HepG2 (cell line): ENCODE results near the gene PPP1CA. TPM values are rescaled to one million over a fixed set of nuclear protein-coding genes. Genes with fewer than 3 reads are reported as not detected.

ENCODE experiments used
- ATAC-seq: fragments of 200-7000 bp; cut with Tn5 transposase; 3 replicates; pipeline ENCODE4 v1.9.1; 2020; ENCODE audit warnings: mild to moderate bottlenecking, moderate library complexity
- BruUV-seq: library from RNA; stranded (reverse); fragments of 400-500 nt; replicated peaks from 2 replicates; lab custom pipeline; 2021; lab: Mats Ljungman, UMichigan
- CTCF ChIA-PET: fragments of 300-600 bp; formaldehyde crosslinking; extraction: SDS; loops from one replicate; lab custom pipeline; 2021; ENCODE audit warnings: low total read pairs, inconsistent platforms, low intra/inter-chr PET ratio; lab: Yijun Ruan, JAX
- POLR2A ChIA-PET: fragments of 350-600 bp; sonication (Branson Sonifier 250); formaldehyde crosslinking; loops from one replicate; lab custom pipeline; 2020; ENCODE audit warnings: antibody characterized with exemption, inconsistent platforms; lab: Yijun Ruan, JAX
- DNase-seq: peaks from one replicate; pipeline ENCODE4 v3.0.0-alpha.2; 2015; ENCODE audit warnings: low spot score
- FAIRE-seq: peaks from 3 replicates; lab custom pipeline; 2011; peaks lifted over from hg19 to GRCh38; lab: Jason Lieb, UNC
- H2AFZ ChIP-seq: one replicate; pipeline ENCODE4 v1.6.1; 2011; ENCODE audit warnings: low read length, inconsistent platforms
- H3K27ac ChIP-seq: fragments of 300-600 bp; 3 replicates; pipeline ENCODE4 v1.8.0; 2011; ENCODE audit warnings: mixed run types, mild to moderate bottlenecking, mixed read lengths, low read length, inconsistent platforms; ENCODE audit not compliant: insufficient read depth; ENCODE audit errors: extremely low read length
- H3K27me3 ChIP-seq, 2 experiments: fragments of 200-600 bp in 1 of 2; 2 replicates in 1 of 2; 3 replicates in 1 of 2; pipeline versions ENCODE4 v1.6.0 to v1.8.0; 2011; ENCODE audit warnings: low read length in 2 of 2, mild to moderate bottlenecking in 2 of 2, moderate library complexity in 2 of 2, inconsistent platforms in 1 of 2; ENCODE audit not compliant: insufficient read depth in 2 of 2, control insufficient read depth in 1 of 2
- H3K36me3 ChIP-seq, 2 experiments: fragments of 200-600 bp in 1 of 2; replicated peaks in 1 of 2; 2 replicates in 1 of 2; 3 replicates in 1 of 2; pipeline versions ENCODE4 v1.5.1 to v1.8.0; 2011; ENCODE audit warnings: low read length in 2 of 2, inconsistent platforms in 1 of 2; ENCODE audit not compliant: insufficient read depth in 2 of 2, control insufficient read depth in 1 of 2
- H3K4me1 ChIP-seq: 2 replicates; pipeline ENCODE4 v1.5.1; 2012; ENCODE audit warnings: low read length, inconsistent platforms; ENCODE audit not compliant: insufficient read depth
- H3K4me2 ChIP-seq: 2 replicates; pipeline ENCODE4 v1.6.0; 2011; ENCODE audit warnings: low read depth, low read length, inconsistent platforms
- H3K4me3 ChIP-seq, 3 experiments: fragments of 200-600 bp in 1 of 3; sonication (generic), shearing (Covaris generic) in 1 of 3; replicated peaks in 1 of 3; 2 replicates each; pipeline ENCODE4 v1.5.1; 2011 to 2016; ENCODE audit warnings: low read length in 3 of 3, inconsistent platforms in 2 of 3, low read depth in 2 of 3, mild to moderate bottlenecking in 2 of 3, control low read depth in 1 of 3, mixed read lengths in 1 of 3; ENCODE audit not compliant: insufficient read depth in 1 of 3
- H3K79me2 ChIP-seq: one replicate; pipeline ENCODE4 v1.6.1; 2011; ENCODE audit warnings: low read length, inconsistent platforms; ENCODE audit not compliant: insufficient read depth
- H3K9ac ChIP-seq: 2 replicates; pipeline ENCODE4 v1.6.0; 2011; ENCODE audit warnings: mild to moderate bottlenecking, low read depth, low read length, inconsistent platforms; ENCODE audit not compliant: insufficient read depth
- H3K9me3 ChIP-seq: 2 replicates; pipeline ENCODE4 v1.5.1; 2012; ENCODE audit warnings: mild to moderate bottlenecking, low read length
- H4K20me1 ChIP-seq: 2 replicates; pipeline ENCODE4 v1.6.0; 2011; ENCODE audit warnings: inconsistent platforms, mild to moderate bottlenecking, low read length, moderate library complexity; ENCODE audit not compliant: insufficient read depth
- ATM ChIP-seq: fragments of 450-650 bp; IDR thresholded peaks from 2 replicates; pipeline ENCODE4 v1.7.1; 2017; ENCODE audit warnings: mild to moderate bottlenecking, borderline replicate concordance
- BRD4 ChIP-seq: sonication (generic); formaldehyde crosslinking; IDR thresholded peaks from 2 replicates; pipeline ENCODE4 v1.4.0; 2020; ENCODE audit warnings: missing genetic modification reagents
- FOXM1 ChIP-seq: sonication (generic); formaldehyde crosslinking; IDR thresholded peaks from 2 replicates; pipeline ENCODE4 v1.5.0; 2020; ENCODE audit warnings: missing genetic modification reagents
- ZNF17 ChIP-seq: sonication (generic); formaldehyde crosslinking; IDR thresholded peaks from 2 replicates; pipeline ENCODE4 v1.5.0; 2020; ENCODE audit warnings: mild to moderate bottlenecking, missing genetic modification reagents
- WGBS: methylation state at CpG from one replicate; pipeline ENCODE4 v1.1.6; 2017; ENCODE audit warnings: low lambda C conversion rate; 5-methylcytosine and 5-hydroxymethylcytosine counted together
- in situ Hi-C: cut with HindIII; loops from 2 replicates; pipeline ENCODE4 v1.10.0; 2017; ENCODE audit warnings: low pct_unique_long_range_greater_than_20kb; ENCODE audit not compliant: extremely low pct_ligation_motif_present
- intact Hi-C: fragments of 100-400 bp; cut with micrococcal nuclease; formaldehyde crosslinking; loops from one replicate; pipeline ENCODE4 v1.10.0; 2022; ENCODE audit not compliant: unreplicated experiment
- polyA plus RNA-seq, 8 experiments: library from polyadenylated mRNA; depleted of rRNA in 3 of 8; stranded (reverse) in 7 of 8; unstranded in 1 of 8; fragments of >200 nt; fragmentation: Illumina TruSeq in 4 of 8; extraction: Trizol in 4 of 8; gene quantifications; 2 replicates each; pipeline versions ENCODE4 v1.2.1 to v1.2.3, GENCODE V29; 2011 to 2016; ENCODE audit warnings: low read depth in 4 of 8, missing spikeins in 1 of 8, mixed read lengths in 1 of 8; ENCODE audit not compliant: insufficient read depth in 1 of 8
- total RNA-seq, 5 experiments: library from RNA; depleted of rRNA; stranded (reverse); fragments of >200 nt; fragmentation: Illumina TruSeq; extraction: Trizol; gene quantifications; 2 replicates each; pipeline ENCODE4 v1.2.3, GENCODE V29; 2016; ENCODE audit warnings: low read depth in 1 of 5
- TF ChIP-seq, protein P1 (sequence below): sonication (generic); formaldehyde crosslinking; IDR thresholded peaks from 2 replicates; pipeline ENCODE4 v1.4.0; 2020; ENCODE audit warnings: missing genetic modification reagents, borderline replicate concordance

Gene PPP1CA
- total and polyA plus RNA-seq, 2 of the 13 experiments (the other 11 are each of a cell fraction or from before 2014, with no cell fraction given) = 149 to 170 TPM

DNA sequence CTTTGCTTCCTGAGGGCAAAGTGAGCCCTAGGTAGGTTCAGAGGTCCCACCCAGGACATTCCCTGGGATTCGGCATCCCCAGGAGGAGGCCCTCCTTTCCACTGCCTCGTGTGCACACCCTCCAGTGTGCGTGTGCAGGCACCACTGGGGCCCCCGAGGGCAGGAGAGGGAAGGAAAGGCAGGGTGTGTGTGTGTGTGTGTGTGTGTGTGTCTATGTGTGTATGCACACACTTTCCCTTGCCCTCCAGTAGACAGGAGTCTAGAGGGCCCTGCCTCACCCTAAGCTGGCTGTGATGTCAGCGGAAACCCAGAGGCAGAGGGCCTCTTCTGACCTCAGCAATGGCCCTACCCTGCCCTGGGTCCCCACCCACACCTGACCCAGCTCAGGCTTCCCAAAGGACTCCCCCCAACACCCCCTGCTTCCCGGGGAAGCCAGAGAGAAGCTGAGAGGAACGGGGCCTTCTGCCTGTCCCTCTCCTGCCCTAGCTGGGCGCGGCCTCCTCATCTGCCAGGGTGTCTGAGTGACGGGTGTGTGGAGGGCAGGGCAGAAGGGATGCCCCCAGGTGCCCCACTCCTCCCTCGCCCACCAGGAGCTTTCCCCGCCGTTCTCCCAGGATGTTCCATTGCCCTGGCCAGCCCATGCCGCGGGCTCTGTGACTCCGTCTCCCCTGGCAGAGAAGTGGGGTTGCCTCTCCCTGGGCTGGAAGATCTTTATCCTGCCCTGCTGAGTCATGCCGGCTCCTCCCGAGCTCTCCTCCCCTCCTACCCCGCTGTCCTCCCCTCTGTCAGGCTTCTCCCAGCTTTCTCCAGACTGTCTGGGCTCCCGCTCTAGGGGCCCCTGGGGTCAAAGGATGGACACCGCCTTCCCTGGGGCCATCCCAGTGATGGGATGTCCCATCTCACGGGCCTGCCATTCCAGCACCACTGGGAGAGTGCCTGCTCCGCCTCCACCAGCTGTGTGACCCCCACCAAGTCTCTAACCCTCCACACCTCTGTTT, 22.3 kb downstream of the PPP1CA start (continued):
- TF ChIP-seq ZNF17 (CRISPR knock-in tag) = no peak

DNA sequence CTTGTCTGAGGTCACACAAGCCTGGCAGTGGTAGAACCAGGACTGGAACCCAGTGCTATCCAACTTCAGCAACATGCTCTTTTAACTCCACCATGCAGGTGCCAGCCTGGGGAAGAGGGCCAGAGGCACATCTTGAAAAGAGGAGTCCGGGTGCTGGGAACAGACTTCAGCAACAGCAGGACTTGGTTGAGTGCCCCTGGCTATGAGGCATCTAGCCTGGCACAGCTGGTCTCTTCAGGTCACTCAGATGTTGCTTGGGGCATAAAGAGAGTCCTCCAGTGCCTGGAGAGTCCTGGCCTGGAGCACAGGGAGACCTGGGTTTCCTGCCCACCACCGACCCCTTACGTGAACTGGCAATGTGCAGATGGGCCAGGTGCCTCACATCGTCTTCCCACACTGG, 23.1 kb downstream of the PPP1CA start:
- DNase-seq (no peak), FAIRE-seq (no peak), ATAC-seq (no peak)
- no peak overlapping the region for H3K4me3 ChIP-seq
- H3K27me3 ChIP-seq = peaks cover 3 to 28% of the 10 kb centered on the region in 2 experiments; a peak in 3 of 5 replicates
- no peaks in the 10 kb centered on the region for H3K36me3 ChIP-seq
- no peak overlapping the region for H3K9ac ChIP-seq
- no peak for TF ChIP-seq BRD4 (CRISPR knock-in tag)
- no peak for TF ChIP-seq FOXM1
- no peak for TF ChIP-seq ATM
- TF ChIP-seq, protein P1, sequence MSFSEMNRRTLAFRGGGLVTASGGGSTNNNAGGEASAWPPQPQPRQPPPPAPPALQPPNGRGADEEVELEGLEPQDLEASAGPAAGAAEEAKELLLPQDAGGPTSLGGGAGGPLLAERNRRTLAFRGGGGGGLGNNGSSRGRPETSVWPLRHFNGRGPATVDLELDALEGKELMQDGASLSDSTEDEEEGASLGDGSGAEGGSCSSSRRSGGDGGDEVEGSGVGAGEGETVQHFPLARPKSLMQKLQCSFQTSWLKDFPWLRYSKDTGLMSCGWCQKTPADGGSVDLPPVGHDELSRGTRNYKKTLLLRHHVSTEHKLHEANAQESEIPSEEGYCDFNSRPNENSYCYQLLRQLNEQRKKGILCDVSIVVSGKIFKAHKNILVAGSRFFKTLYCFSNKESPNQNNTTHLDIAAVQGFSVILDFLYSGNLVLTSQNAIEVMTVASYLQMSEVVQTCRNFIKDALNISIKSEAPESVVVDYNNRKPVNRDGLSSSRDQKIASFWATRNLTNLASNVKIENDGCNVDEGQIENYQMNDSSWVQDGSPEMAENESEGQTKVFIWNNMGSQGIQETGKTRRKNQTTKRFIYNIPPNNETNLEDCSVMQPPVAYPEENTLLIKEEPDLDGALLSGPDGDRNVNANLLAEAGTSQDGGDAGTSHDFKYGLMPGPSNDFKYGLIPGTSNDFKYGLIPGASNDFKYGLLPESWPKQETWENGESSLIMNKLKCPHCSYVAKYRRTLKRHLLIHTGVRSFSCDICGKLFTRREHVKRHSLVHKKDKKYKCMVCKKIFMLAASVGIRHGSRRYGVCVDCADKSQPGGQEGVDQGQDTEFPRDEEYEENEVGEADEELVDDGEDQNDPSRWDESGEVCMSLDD = no peak
- H4K20me1 ChIP-seq = no peaks in the 10 kb centered on the region
- intact Hi-C loops = no loop called here
- no TSS peak for BruUV-seq
- H3K79me2 ChIP-seq = no peaks in the 10 kb centered on the region
- WGBS = 71% methylated on average over 3 of the region's 4 CpGs
- H3K4me2 ChIP-seq = no peak overlapping the region
- no peak overlapping the region for H3K27ac ChIP-seq
- no peaks in the 10 kb centered on the region for H3K9me3 ChIP-seq
- ChIA-PET POLR2A (interaction anchor here (18.5 kb wide), 1 partner anchor 25 kb away, joined by 365 read pairs; the partner anchor contains the start of gene POLD4), CTCF (no interaction called here)
- H2AFZ ChIP-seq = no peak overlapping the region
- peaks cover 42% of the 10 kb centered on the region for H3K4me1 ChIP-seq
- in situ Hi-C loops = no loop called here
